Hematopoietic multipotent progenitor cell treated with erythropoietin and hydrocortisone succinate and interleukin-3 and kit ligand, for 17 days (in vitro differentiated cells): ENCODE data around the gene ADAMTS3.
A peak's percentile ranks its signal among the peaks of the same experiment; 100 is the strongest.

Experiments
- DNase-seq: peaks from one replicate; pipeline ENCODE4 v3.0.0-alpha.2; 2015; ENCODE audit warnings: low spot score

Gene ADAMTS3

DNA sequence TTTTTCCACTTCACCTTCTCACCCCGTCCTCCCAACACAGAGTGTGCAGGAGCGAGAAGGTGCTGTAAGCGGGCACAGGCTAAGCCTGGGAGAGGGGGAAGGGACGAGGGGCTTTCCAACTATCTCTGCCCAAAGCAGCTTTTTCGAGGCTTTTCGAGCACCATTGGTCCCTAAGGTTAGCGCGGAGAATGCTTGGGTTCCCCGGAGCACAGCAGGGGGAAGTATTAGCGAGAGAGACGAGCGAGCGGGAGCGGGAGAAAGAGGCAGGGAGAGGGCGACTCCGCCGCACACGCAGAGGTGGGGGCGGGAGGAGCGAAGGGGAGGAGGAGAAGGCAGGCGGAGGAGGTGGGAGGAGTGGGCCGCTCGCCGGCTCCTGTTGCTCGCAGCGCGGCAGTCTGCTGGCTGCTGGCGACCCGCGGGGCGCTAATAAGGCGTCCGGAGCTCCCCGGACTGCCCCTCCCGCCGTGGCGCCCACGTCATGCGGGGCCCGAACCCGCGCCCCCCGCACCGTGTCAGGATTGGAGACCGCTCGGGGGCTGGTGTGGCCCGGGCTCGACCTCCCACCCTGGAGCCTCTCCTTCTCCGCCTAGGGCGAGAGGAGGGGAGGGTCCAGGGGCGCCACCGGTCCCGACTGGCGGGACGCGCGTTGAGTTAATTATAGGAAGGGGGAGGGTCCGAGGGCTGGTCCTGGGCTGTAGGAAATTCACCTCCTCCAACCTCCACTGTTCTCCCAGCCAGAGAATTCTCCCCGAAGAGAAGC is at the start of gene ADAMTS3:
ADAMTS3 (minus strand) TSS at position 263 of the 760 bp plus-strand sequence. CDS start 459 bp downstream, outside the sequence.
- DNase-seq: peak; percentile 21

DNA sequence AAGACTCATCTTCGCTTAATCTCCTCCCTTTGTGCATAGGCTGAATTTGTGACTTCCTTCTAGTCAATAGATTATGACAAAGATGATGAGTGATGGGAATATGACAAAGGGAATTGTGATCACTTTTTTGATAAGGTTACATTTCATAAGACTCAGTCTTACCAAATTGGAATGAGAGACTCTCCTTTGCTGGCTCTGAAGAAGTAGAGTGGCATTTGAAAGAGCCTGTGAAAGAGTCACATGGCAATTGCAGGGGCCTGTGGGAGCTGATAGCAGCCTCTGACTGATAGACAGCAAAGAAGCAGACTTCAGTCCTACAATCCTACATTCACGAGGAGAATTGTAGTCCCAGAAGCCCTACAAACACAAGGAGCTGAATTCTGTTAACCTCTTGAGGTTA is 44.9 kb upstream of the ADAMTS3 start:
- no peak for DNase-seq

DNA sequence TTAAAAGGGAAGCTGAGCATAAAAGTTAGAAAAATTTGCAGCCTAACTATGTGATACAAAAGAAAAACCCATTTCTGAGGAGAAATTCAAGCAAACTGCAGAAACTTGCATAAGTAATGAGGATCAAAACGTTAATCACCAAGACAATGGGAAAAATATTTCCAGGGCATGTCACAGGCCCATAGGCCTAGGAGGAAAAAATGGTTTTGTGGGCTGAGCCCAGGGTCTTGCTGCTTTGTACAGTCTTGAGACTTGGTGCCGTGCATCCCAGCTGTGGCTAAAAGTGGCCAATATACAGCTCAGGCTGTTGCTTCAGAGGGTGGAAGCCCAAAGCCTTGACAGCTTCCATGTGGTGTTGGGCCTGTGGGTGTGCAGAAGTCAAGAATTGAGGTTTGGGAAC is 37.7 kb upstream of the ADAMTS3 start:
- no peak for DNase-seq

DNA sequence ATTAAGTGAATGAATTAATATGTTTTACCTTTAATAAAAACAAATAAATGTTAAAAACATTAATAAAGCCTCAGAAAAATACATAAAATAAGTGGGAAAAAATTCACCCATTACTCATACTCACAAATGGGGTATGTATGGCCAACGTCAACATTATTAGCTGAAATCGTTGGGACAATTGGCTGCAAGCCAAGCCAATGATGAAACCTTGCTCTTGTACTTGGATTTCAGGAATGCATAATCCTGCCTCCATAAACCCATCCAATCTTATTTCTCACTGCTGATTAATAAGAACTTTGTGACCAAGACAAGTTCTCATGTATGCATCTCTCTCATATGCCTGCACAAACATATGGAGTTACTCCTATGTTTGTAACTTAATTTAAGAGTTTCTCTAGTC is 35.3 kb upstream of the ADAMTS3 start:
- DNase-seq: no peak

DNA sequence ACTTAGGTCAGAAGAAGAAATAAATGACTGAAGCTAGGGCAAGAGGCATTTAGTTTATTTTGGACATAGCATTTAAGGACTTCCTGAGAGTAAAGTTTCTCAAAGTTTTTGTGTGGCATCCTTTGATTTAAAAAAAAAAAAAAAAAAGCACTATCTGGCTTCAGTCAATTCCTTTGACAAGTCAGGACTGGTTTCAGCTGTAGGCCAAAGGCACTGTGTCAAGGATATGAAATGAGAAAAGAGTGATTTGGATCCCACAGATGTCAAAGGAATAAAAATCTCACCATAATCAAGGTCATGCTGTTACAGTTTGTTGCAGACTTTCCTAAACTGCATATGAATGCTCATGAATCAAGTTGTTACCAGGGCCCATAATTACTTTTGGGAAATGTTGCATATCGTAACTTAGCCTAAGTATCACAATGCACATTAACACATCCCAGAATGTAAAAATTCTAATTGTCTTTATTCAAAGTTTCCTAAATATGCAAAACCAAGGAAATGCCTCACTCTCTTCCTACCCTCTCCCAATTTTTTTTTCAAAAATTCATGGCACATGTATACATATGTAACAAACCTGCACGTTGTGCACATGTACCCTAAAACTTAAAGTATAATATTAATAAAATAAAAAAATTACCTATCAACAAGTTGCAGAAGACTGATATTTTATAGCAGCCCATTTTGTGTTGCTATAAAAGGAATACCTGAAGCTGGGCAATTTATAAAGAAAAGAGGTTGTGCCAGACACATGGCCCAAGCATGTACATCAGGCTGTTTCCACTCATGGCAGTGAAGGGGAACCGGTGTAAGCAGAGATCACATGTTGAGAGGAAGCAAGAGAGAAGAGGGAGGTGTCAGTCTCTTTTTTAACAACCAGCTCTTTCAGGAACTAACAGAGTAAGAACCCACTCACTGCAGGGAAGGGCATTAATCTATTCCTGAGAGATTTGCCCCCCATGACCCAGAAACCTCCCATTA is 33.7 kb upstream of the ADAMTS3 start:
- DNase-seq: no peak

DNA sequence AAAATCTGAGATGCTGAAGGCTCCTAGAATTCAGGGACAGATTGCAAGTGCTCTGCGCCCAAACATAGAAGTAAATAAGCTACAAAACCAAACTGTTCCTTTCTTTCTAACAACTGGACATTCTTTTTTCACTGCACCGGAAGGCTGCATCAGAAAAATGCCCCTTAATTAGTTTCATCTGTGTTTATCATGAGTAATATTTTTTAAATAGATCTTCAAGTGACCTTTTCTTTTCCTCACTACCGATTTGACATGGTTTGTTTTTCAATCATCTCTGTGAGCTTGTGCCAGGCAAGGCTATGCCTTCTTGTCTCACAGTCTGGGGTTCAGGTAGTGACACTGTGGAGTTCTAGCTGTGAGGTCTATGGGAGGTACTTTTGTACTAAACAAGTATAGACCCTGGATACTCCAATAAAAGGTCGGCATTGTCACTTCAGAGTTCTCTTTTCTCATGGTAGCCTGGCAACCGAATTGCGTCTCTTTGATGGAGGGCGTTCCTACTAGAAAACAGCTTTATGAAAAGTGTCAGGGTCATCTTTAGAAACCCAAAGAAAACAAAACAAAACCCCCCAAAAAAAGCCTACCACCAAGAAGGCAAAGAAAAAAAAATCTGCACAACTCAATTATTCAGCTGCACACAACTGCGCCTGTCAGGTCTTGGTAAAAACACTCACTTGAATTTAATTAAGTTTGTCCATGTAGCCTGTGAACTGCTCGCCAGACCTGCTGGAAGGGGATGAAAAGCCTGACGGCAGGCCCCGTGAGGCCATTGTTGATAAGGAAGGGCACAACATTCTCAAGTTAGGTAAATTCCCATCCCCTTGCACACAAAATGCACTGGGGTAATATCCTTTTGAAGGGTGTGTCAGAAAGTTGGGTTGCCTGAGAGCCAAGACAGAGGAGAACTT is 22.8 kb upstream of the ADAMTS3 start:
- no peak for DNase-seq

DNA sequence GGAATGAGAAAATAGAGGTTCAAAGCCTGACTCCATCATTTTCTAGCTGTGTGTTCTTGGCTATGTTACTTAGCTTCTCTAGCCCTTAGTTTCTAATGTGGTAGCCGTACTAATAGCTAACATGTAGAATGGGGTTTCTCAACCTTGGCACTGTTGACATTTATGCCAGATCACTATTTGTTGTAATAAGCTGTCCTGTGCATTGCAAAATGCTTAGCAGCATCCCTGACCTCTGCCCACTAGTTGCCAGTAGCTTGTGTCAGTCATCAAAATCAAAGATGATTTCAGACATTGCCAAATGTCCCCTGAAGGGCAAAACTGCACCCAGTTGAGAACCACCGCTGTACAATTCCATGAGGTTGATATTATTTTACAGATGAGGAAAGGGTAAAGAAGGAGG is 18.3 kb upstream of the ADAMTS3 start:
- DNase-seq: no peak

DNA sequence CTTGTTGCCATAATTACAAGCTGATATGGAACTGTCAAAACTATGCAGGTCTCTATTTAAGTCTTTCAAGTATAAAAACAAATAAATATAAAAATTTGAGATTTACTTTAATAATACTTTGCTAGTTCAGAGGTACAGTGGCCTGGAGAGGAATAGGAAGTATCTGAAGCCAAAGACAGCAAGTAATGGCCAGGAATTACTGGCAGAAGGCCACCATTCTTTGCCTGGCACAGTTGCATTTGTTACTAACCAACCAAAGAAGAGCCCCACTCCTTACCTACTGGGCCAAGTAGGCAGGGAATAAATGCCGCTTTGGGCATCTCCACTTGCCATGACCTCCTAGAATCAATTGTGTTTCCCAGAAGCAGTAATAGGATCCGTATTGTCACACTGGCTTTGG is 13.8 kb upstream of the ADAMTS3 start:
- no peak for DNase-seq

DNA sequence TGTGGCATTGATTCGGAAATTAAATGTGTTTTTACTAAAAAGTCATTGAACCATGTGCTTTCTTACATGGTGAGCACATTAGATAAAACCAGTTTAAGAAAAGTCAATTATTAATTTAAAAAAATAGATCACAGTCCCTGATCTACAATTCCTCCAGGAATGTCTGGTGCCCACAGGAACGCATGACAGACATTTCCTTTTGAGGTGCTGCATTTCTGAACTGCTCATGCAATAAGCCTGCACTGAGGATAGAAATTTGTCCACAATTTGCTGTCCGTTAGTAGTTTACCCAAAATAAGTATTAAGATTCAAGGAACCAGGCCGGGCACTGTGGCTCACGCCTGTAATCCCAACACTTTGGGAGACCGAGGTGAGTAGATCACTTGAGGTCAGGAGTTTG is 8.2 kb upstream of the ADAMTS3 start:
- no peak for DNase-seq

DNA sequence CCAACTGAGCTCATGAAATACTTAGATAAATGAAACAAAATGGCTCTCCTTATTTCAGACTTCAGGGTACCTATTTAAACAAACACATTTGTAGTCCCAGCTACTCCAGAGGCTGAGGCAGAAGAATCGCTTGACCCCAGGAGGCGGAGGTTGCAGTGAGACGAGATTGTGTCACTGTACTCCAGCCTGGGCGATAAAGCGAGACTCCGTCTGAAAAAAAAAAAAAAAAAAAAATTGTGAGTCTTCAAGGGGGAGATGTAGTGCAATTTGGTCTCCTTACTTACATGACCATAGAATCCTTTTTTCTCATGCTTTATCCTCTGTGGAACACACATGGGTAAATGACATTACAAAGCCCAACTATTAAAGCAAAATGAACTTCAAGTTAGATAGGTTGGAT is 2.3 kb upstream of the ADAMTS3 start:
- no peak for DNase-seq

DNA sequence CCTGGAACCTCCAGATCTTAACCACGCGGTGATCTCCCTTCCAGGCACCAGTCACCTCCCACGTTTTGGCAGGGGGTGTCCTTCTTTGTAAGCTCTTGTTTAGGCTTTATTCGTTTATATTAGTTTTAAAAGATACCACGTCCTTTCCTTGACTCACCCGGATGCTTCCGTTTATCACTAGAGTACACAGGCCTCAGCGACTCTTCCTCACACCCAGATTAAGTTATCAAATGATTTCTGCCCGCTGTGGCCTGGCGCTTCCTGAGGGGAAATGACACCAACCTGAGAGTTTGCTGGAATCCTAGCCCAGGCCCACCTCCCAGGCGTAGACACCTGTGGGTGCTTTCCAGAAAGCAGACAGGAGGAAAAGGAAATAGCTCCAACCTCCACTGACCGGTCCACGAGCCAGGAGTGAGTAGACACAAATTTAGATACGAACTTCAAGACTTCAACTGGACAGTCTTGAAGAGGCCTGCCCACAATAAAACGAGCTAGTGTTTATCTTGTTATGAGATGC is 756 bp upstream of the ADAMTS3 start:
- peak; percentile 27 for DNase-seq

DNA sequence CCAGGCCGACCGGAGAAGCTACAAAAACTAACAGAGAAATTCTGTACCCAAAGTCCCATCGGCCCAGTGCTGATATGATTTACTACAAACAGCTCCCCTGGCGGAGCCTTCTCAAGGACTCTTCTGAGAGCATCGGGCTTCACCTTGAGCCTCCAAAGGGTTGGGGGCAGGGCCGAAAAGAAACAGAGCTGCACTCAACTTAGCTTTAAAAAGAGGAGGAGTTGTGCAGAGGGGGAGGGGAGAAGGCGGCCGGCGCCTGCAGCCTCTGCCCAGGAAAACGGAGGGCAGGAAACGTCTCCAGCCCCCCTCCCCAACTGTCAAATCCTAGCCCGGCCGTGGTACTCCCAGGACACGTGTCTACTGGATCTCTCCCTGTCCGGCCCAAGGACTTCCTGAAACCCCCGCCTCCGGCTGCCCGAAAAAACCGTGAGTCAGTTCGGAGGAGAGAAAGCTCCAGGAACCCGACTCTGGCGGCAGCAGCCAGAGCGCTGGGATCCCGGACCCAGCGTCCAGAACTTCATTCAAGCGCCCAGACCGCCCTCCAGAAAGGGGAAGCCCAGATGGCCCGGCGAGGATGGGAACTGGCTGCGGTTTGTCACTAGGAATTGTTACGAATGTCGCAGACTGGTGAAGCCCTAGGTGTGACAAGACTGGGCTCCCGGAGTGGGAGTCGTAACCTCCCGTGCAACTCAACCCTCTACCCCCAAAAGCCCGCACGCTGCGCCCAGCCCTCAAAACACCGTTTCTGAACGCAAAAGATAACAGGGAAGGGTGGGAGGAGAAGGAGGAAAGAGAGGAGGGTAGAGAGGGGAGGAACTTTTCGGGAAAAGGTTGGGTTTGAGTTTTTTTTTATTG is 973 bp downstream of the ADAMTS3 start:
- peak; percentile 52 for DNase-seq

DNA sequence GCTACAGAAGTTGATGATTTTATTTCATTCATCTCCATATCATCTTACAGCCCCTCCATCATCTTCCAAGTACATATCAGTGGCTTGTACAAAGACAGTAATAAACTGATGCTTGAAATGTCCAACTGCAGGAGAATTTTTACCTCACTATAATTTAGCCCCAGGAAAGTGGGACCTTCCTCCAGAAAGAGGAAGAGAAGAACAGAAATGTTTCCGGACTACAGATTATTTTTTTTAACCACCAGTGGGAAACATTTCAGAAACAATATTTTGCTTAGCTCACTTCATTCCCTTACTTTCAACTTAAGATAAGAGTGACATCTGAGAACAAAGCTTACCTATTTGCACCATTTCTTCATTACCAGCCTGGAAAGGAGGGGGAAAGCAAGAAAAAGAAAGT is 2.0 kb downstream of the ADAMTS3 start:
- DNase-seq: no peak

DNA sequence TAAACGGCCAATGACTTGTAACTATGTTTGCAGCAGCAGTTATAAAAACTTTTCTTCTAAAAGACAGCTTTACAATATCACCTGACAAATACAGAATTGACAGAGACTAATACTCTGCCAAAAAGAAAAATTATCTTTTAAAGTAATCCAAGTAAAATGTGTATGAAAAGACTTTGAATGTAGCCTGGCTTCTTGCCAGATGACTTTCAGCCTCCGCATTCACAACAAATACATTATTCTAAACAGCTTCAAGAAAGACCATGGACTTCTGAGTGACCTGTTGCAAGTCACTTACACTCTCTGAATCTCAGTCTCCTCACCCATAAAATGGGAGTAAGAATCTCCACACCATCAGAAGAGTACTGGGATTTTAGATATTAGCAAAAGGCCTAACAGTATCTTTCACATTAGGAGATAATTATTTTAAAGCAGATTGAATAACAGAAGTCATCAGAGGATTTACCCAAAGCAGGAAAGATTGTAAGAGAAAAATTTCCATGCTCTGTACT is 2.5 kb downstream of the ADAMTS3 start:
- no peak for DNase-seq

DNA sequence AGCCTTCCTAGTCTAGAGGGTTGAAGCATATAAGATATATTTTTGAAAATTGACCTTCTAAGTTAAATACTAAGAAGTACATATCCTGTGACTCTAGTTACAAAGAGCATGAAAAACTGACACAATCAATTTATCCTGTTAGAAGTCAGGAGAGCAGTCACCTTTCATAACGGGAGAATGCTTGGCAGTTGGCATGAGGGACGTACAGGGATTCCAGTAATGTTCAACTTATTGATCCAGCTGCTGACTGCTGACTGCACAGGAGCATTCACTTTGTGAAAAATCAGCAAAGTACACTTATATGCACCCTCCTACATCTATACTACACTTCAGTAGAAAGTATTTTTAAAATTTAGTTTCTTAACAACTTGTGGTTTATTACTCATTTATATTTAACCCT is 4.2 kb downstream of the ADAMTS3 start:
- DNase-seq: no peak

DNA sequence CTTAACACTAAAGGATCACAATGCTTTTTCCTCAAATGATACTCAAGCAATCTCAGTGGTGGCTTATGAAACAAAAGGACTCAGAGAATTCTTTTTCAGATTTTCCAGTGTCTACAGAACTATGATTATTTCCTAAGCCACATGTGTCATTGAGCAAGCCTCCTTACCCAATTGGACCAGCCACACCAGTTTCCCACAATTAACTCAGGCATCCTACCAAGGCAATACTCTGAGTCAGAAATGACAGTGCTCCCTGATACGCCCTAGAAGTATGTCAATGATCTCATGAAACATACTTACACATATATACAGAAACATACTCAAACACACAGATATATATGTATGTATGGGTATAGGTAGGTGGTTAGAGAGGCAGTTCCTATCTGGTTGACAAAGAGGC is 4.8 kb downstream of the ADAMTS3 start:
- DNase-seq: no peak

DNA sequence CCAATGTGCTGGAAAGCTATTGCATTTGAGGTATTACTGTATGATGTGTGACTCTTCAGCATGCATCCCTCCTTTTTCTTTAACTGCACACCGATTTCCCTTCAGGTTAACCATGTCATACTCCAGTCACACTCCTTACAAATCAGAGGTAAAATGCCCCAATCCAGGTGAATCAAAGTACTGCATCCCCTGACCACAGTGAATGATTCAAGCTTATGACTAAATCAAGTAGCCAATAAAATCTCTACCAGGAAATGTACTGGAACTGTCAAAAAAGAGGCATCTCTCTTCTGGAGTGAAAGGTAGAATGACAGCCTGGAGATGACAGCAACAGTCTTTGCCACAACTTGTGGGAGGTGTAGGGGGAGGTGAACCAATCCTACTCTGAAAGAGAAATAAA is 10.4 kb downstream of the ADAMTS3 start:
- no peak for DNase-seq

DNA sequence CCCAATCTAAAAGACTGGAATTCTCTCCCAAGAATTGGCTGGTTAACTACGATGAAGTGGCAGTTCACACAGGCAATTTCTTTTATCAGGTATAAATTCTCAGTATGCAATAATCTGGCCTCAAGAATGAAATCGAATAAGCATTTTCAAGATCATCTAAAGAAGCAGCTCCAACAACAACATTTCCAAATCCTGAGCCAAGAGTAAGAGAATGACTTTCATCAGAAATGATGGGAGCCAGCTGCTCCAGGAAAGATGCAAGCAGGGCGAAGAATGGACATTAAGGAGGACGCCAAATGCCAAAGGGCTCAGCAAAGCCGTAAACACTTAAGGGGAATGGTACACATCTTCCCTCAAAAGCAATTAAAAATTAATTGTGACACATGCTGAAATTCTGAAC is 12.0 kb downstream of the ADAMTS3 start:
- DNase-seq: no peak

DNA sequence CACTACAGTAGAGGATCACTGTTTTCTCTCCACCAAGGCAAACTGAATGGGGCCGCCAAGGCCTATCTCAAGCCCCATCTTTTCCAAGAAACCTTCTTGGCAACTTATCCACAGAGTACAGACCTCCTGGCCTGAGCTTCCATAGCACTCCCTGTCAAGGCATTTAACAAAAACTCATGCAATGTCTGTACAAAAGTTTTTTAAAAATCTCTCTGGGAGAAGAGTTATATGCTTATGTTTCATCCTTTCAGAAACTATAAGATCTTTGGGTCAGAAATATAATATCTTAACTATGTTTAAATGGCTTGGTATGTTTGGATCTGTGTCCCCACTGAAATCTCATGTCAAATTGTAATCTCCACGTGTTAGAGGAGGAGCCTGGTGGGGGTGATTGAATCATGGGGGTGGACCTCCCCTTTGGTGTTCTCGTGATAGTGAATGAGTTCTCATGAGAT is 13.6 kb downstream of the ADAMTS3 start:
- DNase-seq: no peak

DNA sequence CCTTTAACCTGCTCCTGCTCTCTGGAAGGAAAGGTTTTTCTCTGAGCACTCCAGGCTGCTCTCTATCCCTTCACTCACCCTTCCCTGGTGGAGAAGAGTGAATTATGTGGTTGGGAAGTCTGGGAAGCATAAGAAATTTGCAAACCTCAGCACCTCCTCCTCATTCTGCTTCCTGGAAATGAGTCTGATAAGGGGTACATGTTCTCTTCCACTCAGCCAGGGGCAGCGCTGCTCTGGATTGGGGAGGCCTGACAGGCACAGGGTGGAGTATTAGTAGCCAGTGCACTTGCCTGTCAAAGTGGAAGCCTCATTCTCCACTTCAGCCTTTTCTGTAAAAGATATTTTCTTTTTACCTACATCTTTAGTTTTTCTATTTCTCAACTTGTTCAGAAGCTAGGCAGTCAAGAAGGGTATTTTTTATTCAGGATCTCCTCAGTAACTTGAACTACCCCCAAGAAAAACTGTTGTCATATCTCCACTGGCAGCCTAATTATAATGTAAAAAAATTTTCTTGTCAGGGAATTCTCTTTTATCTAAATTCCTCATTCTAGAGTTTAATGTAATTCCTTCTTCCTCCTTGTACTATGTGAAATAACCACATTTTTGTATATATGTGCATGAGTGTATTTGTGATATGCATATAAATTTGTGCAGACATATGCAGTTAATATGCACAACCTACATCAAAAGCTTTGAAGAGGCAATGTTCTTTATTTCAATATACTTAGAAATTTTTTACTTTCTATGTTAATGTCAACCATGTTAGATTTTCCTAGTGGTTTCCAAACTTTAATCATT is 15.3 kb downstream of the ADAMTS3 start:
- no peak for DNase-seq
